GM19023 (cell line): ENCODE data around the gene SYT7.
"Not testable (repeated sequence)": the region's sequence is repeated elsewhere in the genome, so short reads cannot be mapped to it uniquely, and the experiment has no call there.

Experiments
- ATAC-seq: cut with Tn5 transposase; IDR thresholded peaks from one replicate; pipeline ENCODE4 v1.9.1; 2021; ENCODE audit warnings: mild to moderate bottlenecking, moderate library complexity; ENCODE audit not compliant: unreplicated experiment

SYT7 gene

GRCh38 chr11:61481806-61482205, 99.1 kb downstream of the SYT7 start:
- no peak for ATAC-seq

DNA sequence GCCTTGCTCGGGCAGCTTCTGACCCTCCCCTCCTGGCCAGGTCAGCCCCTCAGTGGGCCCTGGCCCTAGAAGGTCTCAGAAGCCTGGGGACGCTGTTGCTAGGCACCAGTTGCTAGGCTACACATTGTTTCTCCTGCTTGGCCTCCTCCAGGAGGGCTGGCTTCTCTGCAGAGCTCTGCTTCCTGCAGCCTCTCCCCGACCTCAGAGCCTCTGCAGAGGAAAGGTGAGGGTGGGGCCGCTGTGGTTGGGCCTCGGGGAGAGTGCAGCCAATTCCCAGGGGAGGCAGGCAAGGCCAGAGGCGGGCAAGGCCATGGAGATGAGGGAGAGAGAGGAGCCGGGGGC, 99.9 kb downstream of the SYT7 start:
- no peak for ATAC-seq

DNA sequence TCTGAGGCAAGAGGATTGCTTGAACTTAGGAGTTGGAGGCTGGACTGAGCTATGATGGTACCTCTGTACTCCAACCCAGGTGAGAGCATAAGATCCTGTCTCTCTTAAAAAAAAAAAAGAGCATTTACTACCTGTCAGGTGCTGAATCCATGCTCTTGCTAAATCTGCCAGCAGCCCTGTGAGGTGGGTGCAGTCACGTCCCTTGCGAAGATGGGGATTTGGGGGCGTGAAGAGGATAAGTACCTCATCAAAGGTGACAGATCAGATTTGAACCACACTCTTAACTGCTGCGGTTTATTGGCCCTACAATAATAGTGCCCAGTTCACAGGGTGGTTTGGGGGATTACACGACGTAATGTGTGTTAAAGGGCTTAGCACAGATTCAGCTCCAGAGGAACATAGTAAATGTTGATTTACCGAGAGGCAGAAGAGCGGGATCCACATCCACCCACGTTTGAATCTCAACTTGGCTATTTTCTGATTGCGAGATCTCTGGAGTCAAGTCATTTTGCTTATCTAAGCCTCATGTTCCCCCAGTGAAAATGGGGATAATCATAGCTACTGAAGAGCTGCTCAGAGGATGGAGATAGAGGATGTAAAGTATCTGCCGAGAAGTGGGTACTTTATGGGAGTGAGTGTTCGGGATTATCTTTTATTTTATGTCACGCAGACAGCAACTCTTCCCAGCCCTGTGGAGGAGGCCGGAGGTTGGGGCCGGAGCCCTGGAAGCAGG, 100.4 kb downstream of the SYT7 start:
- ATAC-seq = no peak

DNA sequence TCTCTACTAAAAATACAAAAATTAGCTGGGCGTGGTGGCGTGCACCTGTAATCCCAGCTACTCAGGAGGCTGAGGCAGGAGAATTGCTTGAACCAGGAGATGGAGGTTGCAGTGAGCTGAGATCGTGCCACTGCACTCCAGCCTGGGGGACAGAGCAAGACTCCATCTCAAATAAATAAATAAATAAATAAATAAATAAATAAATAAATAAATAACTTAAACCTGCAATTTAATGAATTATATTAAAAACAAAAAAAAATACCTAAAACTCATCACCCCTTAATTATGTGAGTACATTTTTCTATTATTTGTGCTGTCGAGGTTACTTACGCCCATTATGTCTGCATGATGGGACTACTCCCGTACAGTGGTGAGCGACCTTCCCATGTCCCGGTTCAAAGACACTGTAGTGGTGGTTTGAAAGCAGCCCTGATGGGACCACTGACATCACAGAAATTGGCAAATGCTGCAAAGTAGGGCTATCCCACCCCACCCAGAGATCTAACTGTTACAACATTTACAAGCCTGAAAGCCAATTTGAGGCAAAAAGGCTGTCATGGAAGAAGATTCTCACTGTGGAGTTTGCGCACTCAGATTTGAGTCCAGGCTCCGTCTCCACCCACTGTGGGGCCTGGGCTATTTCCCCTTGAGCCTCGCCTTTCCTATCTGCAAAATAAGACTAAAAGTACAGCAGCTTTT, 101.4 kb downstream of the SYT7 start:
- not testable (repeated sequence) for ATAC-seq

- ATAC-seq = no peak
Measured at GRCh38 chr11:61477727-61478148, 103.1 kb downstream of the SYT7 start.

GRCh38 chr11:61477126-61477525, 103.8 kb downstream of the SYT7 start:
- ATAC-seq = no peak

DNA sequence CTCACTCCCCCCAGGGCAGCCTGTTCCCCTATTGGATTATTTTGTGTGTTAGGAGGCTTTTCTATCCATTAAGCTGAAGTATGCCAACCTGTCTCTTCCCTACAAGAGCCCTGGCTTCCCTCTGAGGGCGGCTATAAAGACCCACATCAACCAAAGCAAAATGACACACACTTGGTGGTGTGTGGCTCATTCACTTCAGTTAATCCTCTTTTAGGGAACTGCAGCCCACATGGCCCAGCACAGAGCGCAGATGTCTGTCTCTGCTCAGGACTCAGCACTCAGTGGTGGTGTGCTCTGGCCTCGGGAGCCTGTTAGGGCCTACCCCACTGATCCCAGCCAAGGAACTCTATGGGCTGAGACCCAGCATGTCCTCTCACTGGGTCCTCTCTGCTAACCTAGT, 104.5 kb downstream of the SYT7 start:
- ATAC-seq = no peak

GRCh38 chr11:61475433-61475832, 105.4 kb downstream of the SYT7 start:
- ATAC-seq = no peak

DNA sequence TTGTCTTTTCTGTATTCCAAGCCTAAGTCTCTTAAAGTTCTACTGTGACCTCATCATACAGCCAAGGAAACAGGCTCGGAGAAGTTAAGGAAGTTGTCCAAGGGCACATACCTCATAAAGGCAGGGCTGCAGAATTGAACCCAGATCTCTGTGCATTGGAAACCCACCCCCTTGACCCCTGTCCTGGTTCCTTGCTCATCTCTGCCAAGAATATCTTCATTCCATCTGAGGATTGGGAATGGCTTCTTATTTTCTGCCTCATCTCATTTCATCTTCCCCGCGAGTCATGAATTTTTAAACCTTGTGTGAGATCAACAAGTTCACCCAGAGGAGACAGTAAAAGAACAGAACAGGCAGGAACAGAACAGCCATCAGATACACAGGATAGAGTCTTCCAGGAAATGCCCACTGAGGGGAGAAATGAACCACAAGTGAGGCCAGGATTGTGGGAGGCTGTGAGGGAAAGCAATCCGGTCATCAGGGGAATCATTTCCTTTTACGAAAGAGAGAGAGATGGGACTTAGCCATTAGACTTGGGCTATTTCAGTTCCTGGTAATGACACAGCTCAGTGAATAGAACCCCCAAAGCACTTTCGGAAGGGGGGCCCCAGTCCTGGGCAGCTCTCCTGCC, 106.7 kb downstream of the SYT7 start:
- ATAC-seq = no peak

GRCh38 chr11:61473370-61474012, 107.4 kb downstream of the SYT7 start:
- ATAC-seq = no peak

- no peak for ATAC-seq
Measured at GRCh38 chr11:61472868-61473267, 108.0 kb downstream of the SYT7 start.

- no peak for ATAC-seq
Measured at GRCh38 chr11:61472282-61472681, 108.6 kb downstream of the SYT7 start.

DNA sequence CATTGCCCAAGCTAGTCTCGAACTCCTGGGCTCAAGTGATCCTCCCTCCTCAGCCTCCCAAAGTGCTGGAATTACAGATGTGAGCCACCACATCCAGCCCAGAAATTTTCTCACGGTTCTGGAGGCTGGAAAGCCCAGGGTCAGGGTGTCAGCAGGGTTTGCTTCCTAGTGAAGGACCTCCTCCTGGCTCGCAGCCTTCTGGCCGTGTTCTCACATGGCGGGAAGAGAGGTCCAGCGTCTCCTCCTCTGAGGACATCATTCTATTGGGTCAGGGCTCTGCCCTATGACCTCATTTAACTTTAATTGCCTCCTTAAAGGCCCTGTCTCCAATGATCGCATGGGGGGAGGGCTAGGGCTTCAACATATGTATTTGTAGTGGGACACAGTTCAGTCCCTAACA, 112.9 kb downstream of the SYT7 start:
- ATAC-seq = no peak

DNA sequence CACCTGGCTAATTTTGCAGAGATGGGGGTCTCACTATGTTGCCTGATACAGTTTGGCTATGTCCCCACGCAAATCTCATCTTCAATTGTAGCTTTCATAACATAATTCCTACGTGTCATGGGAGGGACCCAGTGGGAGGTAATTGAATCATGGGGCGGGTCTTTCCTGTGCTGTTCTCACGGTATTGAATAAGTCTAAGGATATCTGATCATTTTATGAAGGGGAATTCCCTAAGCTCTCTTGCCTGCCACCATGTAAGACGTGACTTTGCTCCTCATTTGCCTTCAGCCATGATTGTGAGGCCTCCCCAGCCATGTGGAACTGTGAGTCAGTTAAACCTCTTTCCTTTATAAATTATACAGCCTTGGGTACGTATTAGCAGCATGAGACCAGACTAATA, 113.3 kb downstream of the SYT7 start:
- not testable (repeated sequence) for ATAC-seq
